ENCODE measurements around the gene HDAC2. TPM values are rescaled to one million over a fixed set of nuclear protein-coding genes. Genes with fewer than 3 reads are reported as not detected.

HDAC2 gene
- total RNA-seq, 1 experiment from 2014 or later, result 118 TPM

GRCh38 chr6:113894712-113895674 is 76.0 kb downstream of the HDAC2 start:
- Mint-ChIP-seq H3K4me1 (ENCODE audit: insufficient read depth, unreplicated experiment) (no peaks in the 10 kb centered on the region), H3K27me3 (ENCODE audit: insufficient read depth, unreplicated experiment) (no peaks in the 10 kb centered on the region), H3K36me3 (ENCODE audit: insufficient read depth, unreplicated experiment) (no peaks in the 10 kb centered on the region), H3K9me3 (ENCODE audit: unreplicated experiment) (peaks cover 7% of the 10 kb centered on the region), H3K27ac (ENCODE audit: low read depth, unreplicated experiment) (no peak overlapping the region), H3K4me3 (ENCODE audit: unreplicated experiment) (no peak overlapping the region)
- no TSS peak for BruUV-seq (replicated peaks)
- TF ChIP-seq, protein P1, sequence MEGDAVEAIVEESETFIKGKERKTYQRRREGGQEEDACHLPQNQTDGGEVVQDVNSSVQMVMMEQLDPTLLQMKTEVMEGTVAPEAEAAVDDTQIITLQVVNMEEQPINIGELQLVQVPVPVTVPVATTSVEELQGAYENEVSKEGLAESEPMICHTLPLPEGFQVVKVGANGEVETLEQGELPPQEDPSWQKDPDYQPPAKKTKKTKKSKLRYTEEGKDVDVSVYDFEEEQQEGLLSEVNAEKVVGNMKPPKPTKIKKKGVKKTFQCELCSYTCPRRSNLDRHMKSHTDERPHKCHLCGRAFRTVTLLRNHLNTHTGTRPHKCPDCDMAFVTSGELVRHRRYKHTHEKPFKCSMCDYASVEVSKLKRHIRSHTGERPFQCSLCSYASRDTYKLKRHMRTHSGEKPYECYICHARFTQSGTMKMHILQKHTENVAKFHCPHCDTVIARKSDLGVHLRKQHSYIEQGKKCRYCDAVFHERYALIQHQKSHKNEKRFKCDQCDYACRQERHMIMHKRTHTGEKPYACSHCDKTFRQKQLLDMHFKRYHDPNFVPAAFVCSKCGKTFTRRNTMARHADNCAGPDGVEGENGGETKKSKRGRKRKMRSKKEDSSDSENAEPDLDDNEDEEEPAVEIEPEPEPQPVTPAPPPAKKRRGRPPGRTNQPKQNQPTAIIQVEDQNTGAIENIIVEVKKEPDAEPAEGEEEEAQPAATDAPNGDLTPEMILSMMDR (IDR thresholded peaks at IDR 0.05; ENCODE audit: unreplicated experiment), result no peak
- intact Hi-C loops (cut with micrococcal nuclease), result no loop called here
- DNase-seq (ENCODE audit: unreplicated experiment), result no peak
- ChIA-PET CTCF (interaction anchor here (0.5 to 5.7 kb wide), 3 partner anchors 13 to 1556 kb away, joined by 3 to 40 read pairs (median 3); no protein-coding TSS in a partner anchor), POLR2A (no interaction called here)

DNA sequence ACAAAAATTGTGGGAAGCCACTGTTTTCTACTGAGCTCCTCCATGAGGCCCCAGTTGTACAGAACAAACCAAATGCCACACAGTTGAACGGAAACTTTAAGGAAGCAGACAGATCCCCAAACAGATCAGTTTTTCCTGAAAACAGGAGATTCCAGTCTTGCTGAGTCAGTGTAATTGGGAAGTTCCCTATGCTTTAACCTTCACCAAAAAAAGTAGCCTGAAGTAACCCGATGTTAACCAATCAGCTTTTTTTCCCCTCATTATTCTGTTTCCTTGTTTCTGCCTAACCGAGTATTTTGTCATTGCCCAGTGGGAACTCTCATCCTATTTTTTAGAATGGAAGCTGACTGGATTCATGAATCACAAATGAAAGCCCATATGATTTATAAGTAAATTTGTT is 77.1 kb downstream of the HDAC2 start:
- no peaks in the 10 kb centered on the region for H3K27me3 Mint-ChIP-seq (ENCODE audit: insufficient read depth, unreplicated experiment)
- H3K4me1 Mint-ChIP-seq (ENCODE audit: insufficient read depth, unreplicated experiment), result no peaks in the 10 kb centered on the region
- no peak overlapping the region for H3K27ac Mint-ChIP-seq (ENCODE audit: low read depth, unreplicated experiment)

GRCh38 chr6:113893451-113893850 is 77.5 kb downstream of the HDAC2 start:
- ChIA-PET POLR2A (no interaction called here), CTCF (interaction anchor here (0.6 to 1.3 kb wide), 2 partner anchors 15 to 1582 kb away, joined by 3 to 5 read pairs; no protein-coding TSS in a partner anchor)
- Mint-ChIP-seq H3K27me3 (ENCODE audit: insufficient read depth, unreplicated experiment) (no peaks in the 10 kb centered on the region), H3K4me1 (ENCODE audit: insufficient read depth, unreplicated experiment) (no peaks in the 10 kb centered on the region), H3K4me3 (ENCODE audit: unreplicated experiment) (no peak overlapping the region), H3K36me3 (ENCODE audit: insufficient read depth, unreplicated experiment) (no peaks in the 10 kb centered on the region), H3K27ac (ENCODE audit: low read depth, unreplicated experiment) (no peak overlapping the region), H3K9me3 (ENCODE audit: unreplicated experiment) (peaks cover 7% of the 10 kb centered on the region)
- no peak for DNase-seq (ENCODE audit: unreplicated experiment)
- intact Hi-C loops (cut with micrococcal nuclease), result no loop called here
- TF ChIP-seq, protein P1 (IDR thresholded peaks at IDR 0.05; ENCODE audit: unreplicated experiment), result no peak
- BruUV-seq (replicated peaks), result no TSS peak

More for the DNA sequence above, 77.1 kb downstream of the HDAC2 start:
- H3K4me3 Mint-ChIP-seq (ENCODE audit: unreplicated experiment), result no peak overlapping the region
- peaks cover 7% of the 10 kb centered on the region for H3K9me3 Mint-ChIP-seq (ENCODE audit: unreplicated experiment)
- CTCF ChIA-PET, result interaction anchor here (0.6 to 1.3 kb wide), 2 partner anchors 14 to 1583 kb away, joined by 3 to 5 read pairs; no protein-coding TSS in a partner anchor
- POLR2A ChIA-PET, result no interaction called here
- H3K36me3 Mint-ChIP-seq (ENCODE audit: insufficient read depth, unreplicated experiment), result no peaks in the 10 kb centered on the region
- intact Hi-C loops (cut with micrococcal nuclease), result no loop called here
- TF ChIP-seq, protein P1 (IDR thresholded peaks at IDR 0.05; ENCODE audit: unreplicated experiment), result no peak
- no TSS peak for BruUV-seq (replicated peaks)
- DNase-seq (ENCODE audit: unreplicated experiment), result no peak

DNA sequence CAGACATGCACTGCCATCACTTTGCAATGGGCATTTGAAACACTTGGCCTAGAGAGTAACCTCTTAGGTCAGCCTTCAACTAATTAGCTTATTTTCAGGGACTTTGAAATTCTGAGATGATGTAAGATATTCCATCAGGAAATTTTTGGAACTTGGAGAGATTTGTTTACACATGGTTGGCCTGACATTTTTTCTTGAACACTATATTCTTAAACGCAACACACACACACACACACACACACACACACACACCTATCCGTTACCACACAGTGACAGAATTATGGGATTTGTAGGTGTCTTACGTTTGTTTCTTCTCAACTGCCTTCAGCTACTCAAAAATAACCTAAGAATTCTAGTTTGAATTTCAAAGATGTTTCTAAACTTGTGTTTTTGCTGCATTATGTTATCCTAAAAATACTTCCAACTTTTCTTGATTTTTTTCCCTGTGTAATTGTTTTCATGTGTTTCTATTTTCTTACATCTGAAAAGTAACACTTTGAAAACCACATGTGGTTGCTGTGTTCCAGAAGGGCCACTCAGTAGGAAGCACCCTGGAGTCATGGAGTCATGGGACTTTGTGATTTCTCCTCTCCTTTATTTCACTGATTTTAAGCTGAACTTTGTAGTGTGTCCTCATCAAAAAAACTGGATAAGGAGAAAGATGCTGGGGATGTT is 81.9 kb downstream of the HDAC2 start:
- no peaks in the 10 kb centered on the region for H3K36me3 Mint-ChIP-seq (ENCODE audit: insufficient read depth, unreplicated experiment)
- no peak overlapping the region for H3K27ac Mint-ChIP-seq (ENCODE audit: low read depth, unreplicated experiment)
- CTCF ChIA-PET, result interaction anchor here (0.7 to 1.2 kb wide), 3 partner anchors 9 to 47 kb away, joined by 3 to 4 read pairs (median 3); no protein-coding TSS in a partner anchor
- intact Hi-C loops (cut with micrococcal nuclease), result no loop called here
- H3K4me1 Mint-ChIP-seq (ENCODE audit: insufficient read depth, unreplicated experiment), result no peaks in the 10 kb centered on the region
- TF ChIP-seq, protein P1 (IDR thresholded peaks at IDR 0.05; ENCODE audit: unreplicated experiment), result no peak
- H3K27me3 Mint-ChIP-seq (ENCODE audit: insufficient read depth, unreplicated experiment), result no peaks in the 10 kb centered on the region
- DNase-seq (ENCODE audit: unreplicated experiment), result no peak
- POLR2A ChIA-PET, result no interaction called here
- peaks cover 7% of the 10 kb centered on the region for H3K9me3 Mint-ChIP-seq (ENCODE audit: unreplicated experiment)
- H3K4me3 Mint-ChIP-seq (ENCODE audit: unreplicated experiment), result no peak overlapping the region
- no TSS peak for BruUV-seq (replicated peaks)

Data from MCF 10A (cell line).